C4-2B (cell line): Measurements from ENCODE around the gene TTN.

ENCODE experiments used
- H3K27ac ChIP-seq: fragments of 450-650 bp; 2 replicates; pipeline ENCODE4 v1.5.1; 2017
- ZFX ChIP-seq: fragments of 450-650 bp; IDR thresholded peaks from 2 replicates; pipeline ENCODE4 v1.6.1; 2017
- TF ChIP-seq, protein P1 (sequence below): fragments of 450-650 bp; conservative IDR thresholded peaks from 2 replicates; pipeline ENCODE4 v1.5.1; 2017; ENCODE audit warnings: mild to moderate bottlenecking

TTN gene

DNA sequence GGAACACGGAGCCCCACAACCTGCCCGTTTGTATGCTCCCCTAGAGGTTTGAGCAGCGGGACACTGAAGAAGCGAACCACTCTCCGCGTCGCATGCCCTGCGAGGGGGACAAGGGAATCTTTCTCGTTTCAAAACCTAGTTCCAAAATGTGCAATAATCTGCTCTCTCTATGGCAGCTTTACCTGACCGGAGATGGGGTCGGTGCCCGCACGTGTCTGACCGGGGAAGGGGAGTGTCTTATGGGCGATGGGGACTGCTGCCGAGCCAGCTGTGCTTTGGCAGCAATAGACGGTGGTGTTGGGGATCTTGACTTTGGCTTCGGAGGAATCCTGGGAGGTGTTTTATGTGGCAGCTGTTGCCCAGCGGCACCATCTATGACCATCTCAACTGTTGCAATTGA, 7.9 kb downstream of the TTN start:
- TF ChIP-seq, protein P1, sequence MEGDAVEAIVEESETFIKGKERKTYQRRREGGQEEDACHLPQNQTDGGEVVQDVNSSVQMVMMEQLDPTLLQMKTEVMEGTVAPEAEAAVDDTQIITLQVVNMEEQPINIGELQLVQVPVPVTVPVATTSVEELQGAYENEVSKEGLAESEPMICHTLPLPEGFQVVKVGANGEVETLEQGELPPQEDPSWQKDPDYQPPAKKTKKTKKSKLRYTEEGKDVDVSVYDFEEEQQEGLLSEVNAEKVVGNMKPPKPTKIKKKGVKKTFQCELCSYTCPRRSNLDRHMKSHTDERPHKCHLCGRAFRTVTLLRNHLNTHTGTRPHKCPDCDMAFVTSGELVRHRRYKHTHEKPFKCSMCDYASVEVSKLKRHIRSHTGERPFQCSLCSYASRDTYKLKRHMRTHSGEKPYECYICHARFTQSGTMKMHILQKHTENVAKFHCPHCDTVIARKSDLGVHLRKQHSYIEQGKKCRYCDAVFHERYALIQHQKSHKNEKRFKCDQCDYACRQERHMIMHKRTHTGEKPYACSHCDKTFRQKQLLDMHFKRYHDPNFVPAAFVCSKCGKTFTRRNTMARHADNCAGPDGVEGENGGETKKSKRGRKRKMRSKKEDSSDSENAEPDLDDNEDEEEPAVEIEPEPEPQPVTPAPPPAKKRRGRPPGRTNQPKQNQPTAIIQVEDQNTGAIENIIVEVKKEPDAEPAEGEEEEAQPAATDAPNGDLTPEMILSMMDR: no peak
- TF ChIP-seq ZFX: no peak
- H3K27ac ChIP-seq: no peak overlapping the region

DNA sequence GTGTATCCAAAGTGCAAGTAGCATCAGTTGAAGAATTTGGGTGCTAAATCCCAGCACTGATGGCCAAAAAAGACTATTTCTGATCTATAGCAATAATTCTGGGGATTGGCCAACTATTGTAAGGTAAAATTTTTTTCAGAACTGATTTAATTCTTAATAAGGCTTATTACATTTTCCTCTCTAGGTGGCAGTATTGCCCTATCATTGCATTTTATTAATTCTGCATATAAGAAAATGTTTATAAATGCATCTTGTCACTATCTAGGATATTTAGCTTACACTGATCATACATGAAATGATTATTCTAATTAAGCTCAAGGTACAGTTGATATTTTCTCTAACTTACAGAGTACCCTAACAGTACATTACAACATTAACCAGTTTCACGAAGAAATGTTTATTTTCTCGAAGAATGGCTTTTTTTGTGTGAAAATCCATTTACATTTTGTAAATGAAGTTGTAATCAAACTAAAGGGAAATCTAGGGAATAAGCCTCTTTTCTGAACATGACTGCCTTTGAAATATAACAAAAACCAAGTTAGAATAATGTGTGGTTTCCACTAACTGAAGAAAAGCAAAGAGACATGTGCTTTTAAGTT, 11.0 kb downstream of the TTN start:
- TF ChIP-seq, protein P1: peak; percentile 73
- TF ChIP-seq ZFX: no peak
- no peak overlapping the region for H3K27ac ChIP-seq

DNA sequence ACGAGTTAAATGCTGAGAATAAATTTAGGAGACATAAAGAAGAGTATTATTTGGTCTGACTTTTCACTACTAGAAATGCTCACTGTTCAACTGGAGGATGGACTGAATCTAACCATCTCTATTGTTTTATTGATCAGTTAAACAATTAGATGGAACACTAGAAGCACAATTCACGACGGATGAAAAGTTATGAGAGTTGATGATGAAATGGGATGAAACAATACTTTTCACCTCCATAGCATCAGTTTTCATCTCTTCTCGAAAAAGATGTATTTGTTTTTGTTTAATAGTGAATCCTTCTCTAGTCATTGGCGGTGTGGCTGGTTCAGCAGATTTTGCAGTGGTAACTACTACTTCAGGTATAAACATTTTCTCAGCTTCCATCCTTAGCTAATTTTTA, 19.3 kb downstream of the TTN start:
- TF ChIP-seq, protein P1: no peak
- no peak for TF ChIP-seq ZFX
- H3K27ac ChIP-seq: no peak overlapping the region

DNA sequence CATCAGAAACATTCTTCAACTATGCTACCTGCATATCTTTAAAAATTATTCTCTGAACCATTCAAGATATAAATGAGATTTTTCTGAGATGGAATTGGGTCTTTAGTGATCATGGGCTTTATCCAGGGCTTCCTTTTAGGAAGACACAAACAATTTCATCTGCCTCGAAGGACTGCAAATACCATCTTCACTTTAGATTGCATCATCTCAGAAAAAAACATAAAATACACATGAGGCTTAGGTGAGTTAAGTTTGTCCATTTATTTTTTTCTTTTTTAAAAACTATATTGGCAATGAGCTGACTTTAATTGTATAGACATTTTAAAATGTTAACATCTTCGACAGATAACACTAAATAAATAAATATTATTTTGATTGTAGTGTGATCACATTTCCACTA, 20.1 kb downstream of the TTN start:
- no peak overlapping the region for H3K27ac ChIP-seq
- TF ChIP-seq, protein P1: no peak
- TF ChIP-seq ZFX: no peak

DNA sequence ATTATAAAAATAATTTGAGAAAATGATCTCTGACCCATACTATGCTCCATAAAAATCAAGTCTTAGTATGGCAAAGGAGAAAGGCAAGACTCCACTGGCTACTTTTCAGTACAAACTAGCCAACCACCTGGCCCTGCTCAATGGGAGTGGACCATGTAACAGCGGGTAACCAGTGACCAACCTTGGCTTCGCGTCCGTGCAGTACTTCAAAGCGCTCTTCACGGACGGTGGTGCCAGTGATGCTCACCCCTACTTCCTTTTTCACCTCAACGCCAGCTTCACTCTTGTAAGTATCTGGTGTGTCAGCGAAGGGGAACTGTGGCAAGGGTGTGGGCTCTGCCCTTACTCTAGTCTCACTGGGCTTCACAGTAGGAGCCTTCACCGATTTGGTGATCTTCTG, 23.3 kb downstream of the TTN start:
- TF ChIP-seq, protein P1: no peak
- no peak for TF ChIP-seq ZFX
- no peak overlapping the region for H3K27ac ChIP-seq

DNA sequence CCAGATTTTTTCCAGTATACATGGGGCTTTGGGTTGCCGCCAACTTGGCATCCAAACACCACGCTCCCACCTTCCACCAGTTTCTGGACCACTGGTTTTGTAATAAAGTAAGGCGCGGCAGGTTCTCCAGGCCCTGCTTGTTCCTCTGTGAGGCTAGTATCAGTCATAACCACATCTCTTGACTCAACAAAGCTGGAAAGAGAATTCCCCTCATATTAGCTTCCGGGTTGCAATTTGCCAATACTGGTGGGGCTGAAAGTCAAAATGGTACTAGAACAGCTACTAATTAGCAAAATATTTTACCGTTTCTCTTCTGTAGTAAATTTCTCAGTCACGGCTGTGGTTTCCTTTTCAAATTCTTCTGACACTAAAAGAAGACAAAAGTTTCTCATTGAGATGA, 25.0 kb downstream of the TTN start:
- no peak overlapping the region for H3K27ac ChIP-seq
- no peak for TF ChIP-seq ZFX
- TF ChIP-seq, protein P1: no peak

DNA sequence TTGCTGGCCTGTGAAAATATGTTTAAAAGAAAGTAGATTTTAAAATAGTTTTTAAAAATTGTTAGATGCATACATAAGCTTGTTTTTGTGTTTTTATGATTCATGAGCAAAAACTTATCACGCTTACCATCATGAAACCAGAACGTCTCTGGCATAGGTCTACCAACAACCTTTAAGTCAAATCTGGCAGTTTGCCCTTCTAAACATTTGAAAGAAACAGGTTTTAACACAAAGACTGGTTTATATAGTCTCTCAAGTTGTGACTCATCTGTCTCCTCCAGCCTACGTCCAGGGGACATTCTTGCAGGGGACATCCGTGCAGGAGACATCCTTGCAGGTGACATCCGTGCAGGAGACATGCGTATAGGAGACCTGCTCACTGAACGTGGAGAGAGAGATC, 29.6 kb downstream of the TTN start:
- no peak overlapping the region for H3K27ac ChIP-seq
- TF ChIP-seq ZFX: no peak
- TF ChIP-seq, protein P1: no peak
